ENCODE data around the gene TIAM2.

TIAM2 gene

DNA sequence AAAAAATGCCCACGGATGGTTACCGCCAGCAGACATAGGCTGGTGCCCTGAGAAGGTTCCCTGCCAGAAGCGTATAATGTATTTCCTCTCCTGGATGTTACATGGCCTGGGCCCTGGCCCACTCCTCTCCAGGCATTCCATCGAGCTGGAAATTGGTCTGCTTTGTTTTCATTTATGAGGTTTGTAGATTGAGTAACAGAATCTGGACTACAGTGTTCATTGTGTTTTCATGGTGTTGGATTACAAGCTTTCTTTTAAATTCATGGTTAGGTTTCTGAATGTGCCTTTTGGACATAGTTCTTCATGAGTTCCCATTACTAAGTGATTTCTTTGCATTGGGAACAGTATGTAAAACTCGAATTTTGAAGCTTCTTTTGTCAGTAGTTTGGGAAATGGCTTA is 6.4 kb downstream of the TIAM2 start:
- no peak for DNase-seq (ENCODE audit: low read depth)
- TF ChIP-seq, protein P1, sequence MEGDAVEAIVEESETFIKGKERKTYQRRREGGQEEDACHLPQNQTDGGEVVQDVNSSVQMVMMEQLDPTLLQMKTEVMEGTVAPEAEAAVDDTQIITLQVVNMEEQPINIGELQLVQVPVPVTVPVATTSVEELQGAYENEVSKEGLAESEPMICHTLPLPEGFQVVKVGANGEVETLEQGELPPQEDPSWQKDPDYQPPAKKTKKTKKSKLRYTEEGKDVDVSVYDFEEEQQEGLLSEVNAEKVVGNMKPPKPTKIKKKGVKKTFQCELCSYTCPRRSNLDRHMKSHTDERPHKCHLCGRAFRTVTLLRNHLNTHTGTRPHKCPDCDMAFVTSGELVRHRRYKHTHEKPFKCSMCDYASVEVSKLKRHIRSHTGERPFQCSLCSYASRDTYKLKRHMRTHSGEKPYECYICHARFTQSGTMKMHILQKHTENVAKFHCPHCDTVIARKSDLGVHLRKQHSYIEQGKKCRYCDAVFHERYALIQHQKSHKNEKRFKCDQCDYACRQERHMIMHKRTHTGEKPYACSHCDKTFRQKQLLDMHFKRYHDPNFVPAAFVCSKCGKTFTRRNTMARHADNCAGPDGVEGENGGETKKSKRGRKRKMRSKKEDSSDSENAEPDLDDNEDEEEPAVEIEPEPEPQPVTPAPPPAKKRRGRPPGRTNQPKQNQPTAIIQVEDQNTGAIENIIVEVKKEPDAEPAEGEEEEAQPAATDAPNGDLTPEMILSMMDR (IDR thresholded peaks at IDR 0.05; ENCODE audit: low read depth, low read length, missing control alignments) = no peak
- H3K4me3 ChIP-seq (ENCODE audit: low read depth, low read length) = no peak overlapping the region

GRCh38 chr6:155001934-155002333 is 6.8 kb downstream of the TIAM2 start:
- TF ChIP-seq, protein P1 (IDR thresholded peaks at IDR 0.05; ENCODE audit: low read depth, low read length, missing control alignments) = no peak
- no peak overlapping the region for H3K4me3 ChIP-seq (ENCODE audit: low read depth, low read length)
- DNase-seq (ENCODE audit: low read depth) = no peak

GRCh38 chr6:155003476-155003875 is 8.4 kb downstream of the TIAM2 start:
- DNase-seq (ENCODE audit: low read depth) = no peak
- TF ChIP-seq, protein P1 (IDR thresholded peaks at IDR 0.05; ENCODE audit: low read depth, low read length, missing control alignments) = no peak
- H3K4me3 ChIP-seq (ENCODE audit: low read depth, low read length) = no peak overlapping the region

- TF ChIP-seq, protein P1 (IDR thresholded peaks at IDR 0.05; ENCODE audit: low read depth, low read length, missing control alignments) = no peak
- no peak overlapping the region for H3K4me3 ChIP-seq (ENCODE audit: low read depth, low read length)
- DNase-seq (ENCODE audit: low read depth) = no peak
These were observed 8.9 kb downstream of the TIAM2 start for GRCh38 chr6:155004017-155004416.

DNA sequence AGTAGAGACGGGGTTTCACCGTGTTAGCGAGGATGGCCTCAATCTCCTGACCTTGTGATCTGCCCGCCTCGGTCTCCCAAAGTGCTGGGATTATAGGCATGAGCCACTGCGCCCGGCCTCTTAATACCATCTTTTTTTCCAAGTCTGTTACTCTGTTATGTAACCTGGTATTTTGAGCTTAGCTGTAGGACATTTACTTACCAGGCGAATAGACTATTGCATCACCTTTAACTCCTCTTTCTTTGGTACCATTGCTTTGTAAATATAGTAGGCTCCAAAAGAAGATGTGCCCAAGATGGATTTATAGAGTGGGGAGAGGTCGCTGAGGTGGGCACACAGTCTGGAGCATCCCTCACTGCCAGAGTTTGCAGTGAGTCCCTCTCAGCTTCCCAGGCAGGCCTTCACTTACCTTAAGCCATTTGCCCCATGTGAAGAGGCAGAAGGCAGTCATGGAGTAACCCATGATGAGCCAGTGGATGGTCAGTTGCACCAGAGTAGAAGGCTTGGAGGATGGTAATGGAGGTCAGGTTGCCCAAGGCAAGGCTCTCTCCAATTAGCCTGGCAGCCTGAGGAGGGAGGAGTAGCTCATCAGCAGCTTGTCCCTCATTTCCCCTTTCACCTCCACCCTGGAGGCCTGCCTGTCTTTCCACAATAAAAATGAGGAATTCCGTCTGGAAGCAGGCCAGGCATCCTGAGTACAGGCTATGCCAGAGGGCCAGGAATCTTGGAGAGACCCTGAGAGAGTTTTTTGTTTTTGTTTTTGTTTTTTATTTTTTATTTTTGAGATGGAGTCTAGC is 9.7 kb downstream of the TIAM2 start:
- no peak for DNase-seq (ENCODE audit: low read depth)
- no peak overlapping the region for H3K4me3 ChIP-seq (ENCODE audit: low read depth, low read length)
- TF ChIP-seq, protein P1 (IDR thresholded peaks at IDR 0.05; ENCODE audit: low read depth, low read length, missing control alignments) = no peak

GRCh38 chr6:155008625-155009024 is 13.5 kb downstream of the TIAM2 start:
- no peak for DNase-seq (ENCODE audit: low read depth)
- TF ChIP-seq, protein P1 (IDR thresholded peaks at IDR 0.05; ENCODE audit: low read depth, low read length, missing control alignments) = no peak
- H3K4me3 ChIP-seq (ENCODE audit: low read depth, low read length) = no peak overlapping the region

DNA sequence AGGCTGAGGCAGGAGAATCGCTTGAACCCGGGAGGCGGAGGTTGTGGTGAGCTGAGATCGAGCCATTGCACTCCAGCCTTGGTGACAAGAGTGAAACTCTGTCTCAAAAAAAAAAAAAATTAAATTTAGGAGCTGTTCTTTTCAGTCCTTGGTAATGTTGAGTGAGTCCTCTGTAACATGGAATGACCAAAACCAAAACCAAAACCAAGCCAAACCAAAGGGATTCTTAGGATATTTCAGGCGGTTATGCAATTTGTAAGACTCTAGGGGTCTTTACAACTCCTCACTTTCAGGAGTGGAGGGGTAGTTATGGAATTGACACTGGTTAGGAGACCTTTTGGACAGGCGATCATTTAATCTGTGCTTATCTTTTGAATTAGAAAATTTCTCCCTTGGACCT is 15.8 kb downstream of the TIAM2 start:
- TF ChIP-seq, protein P1 (IDR thresholded peaks at IDR 0.05; ENCODE audit: low read depth, low read length, missing control alignments) = no peak
- DNase-seq (ENCODE audit: low read depth) = no peak
- H3K4me3 ChIP-seq (ENCODE audit: low read depth, low read length) = no peak overlapping the region
